HepG2 (cell line): Measurements from ENCODE around the gene SNX2.

Experiments
- CTCF ChIP-seq: sonication (generic); formaldehyde crosslinking; IDR thresholded peaks from 2 replicates; pipeline ENCODE4 v1.5.0; 2020; ENCODE audit warnings: mild to moderate bottlenecking, missing genetic modification reagents, moderate library complexity
- IKZF5 ChIP-seq: IDR thresholded peaks from 2 replicates; pipeline ENCODE4 v1.6.1; 2018; ENCODE audit warnings: missing genetic modification reagents, mild to moderate bottlenecking, missing compliant biosample characterization
- KAT8 ChIP-seq: IDR thresholded peaks from 2 replicates; pipeline ENCODE4 v1.6.1; 2016; ENCODE audit warnings: missing genetic modification reagents, missing compliant biosample characterization
- POLR2AphosphoS5 ChIP-seq: IDR thresholded peaks from 2 replicates; pipeline ENCODE4 v1.6.1; 2012; ENCODE audit warnings: low read depth, low read length
- SMAD9 ChIP-seq: sonication (generic); formaldehyde crosslinking; IDR thresholded peaks from 2 replicates; pipeline ENCODE4 v1.5.1; 2020; ENCODE audit warnings: mild to moderate bottlenecking, missing genetic modification reagents
- ZNF766 ChIP-seq: sonication (generic); formaldehyde crosslinking; IDR thresholded peaks from 2 replicates; pipeline ENCODE4 v1.5.0; 2020; ENCODE audit warnings: missing genetic modification reagents, borderline replicate concordance
- TF ChIP-seq, protein P1 (sequence below), 2 experiments: IDR thresholded peaks; 2 replicates each; pipeline ENCODE4 v1.6.1; 2011 to 2012; ENCODE audit warnings: low read length in 2 of 2, borderline replicate concordance in 1 of 2, low read depth in 1 of 2, mild to moderate bottlenecking in 1 of 2, moderate library complexity in 1 of 2

DNA sequence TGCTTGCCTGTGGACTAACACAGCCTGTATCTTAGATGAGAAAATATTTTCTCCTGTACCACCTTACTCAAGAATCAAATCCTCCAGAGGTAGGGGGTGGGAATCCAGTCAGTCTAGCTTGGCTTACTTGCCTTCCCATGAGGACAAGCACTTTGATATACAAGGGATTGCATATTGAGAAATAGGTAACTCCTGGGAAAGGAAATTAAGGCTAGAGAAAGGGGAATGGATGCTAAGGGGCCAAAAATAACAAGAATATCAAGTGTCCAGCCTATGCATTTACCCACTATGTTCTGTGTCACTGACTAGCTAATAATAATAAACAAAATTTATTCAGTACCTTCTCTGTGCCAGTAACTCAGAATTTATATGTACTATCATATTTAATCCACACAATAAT is 21.4 kb upstream of the SNX2 start:
- TF ChIP-seq SMAD9 (CRISPR knock-in tag) (no peak), KAT8 (CRISPR knock-in tag) (no peak), IKZF5 (no peak), CTCF (CRISPR knock-in tag) (no peak), POLR2AphosphoS5 (no peak), ZNF766 (CRISPR knock-in tag) (no peak)
- TF ChIP-seq, protein P1, sequence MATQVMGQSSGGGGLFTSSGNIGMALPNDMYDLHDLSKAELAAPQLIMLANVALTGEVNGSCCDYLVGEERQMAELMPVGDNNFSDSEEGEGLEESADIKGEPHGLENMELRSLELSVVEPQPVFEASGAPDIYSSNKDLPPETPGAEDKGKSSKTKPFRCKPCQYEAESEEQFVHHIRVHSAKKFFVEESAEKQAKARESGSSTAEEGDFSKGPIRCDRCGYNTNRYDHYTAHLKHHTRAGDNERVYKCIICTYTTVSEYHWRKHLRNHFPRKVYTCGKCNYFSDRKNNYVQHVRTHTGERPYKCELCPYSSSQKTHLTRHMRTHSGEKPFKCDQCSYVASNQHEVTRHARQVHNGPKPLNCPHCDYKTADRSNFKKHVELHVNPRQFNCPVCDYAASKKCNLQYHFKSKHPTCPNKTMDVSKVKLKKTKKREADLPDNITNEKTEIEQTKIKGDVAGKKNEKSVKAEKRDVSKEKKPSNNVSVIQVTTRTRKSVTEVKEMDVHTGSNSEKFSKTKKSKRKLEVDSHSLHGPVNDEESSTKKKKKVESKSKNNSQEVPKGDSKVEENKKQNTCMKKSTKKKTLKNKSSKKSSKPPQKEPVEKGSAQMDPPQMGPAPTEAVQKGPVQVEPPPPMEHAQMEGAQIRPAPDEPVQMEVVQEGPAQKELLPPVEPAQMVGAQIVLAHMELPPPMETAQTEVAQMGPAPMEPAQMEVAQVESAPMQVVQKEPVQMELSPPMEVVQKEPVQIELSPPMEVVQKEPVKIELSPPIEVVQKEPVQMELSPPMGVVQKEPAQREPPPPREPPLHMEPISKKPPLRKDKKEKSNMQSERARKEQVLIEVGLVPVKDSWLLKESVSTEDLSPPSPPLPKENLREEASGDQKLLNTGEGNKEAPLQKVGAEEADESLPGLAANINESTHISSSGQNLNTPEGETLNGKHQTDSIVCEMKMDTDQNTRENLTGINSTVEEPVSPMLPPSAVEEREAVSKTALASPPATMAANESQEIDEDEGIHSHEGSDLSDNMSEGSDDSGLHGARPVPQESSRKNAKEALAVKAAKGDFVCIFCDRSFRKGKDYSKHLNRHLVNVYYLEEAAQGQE (IDR thresholded peaks at IDR 0.05; ENCODE audit: borderline replicate concordance in 1 of 2, low read depth in 1 of 2, low read length in 2 of 2), result no peak
